DND-41 (cell line): ENCODE data around the gene RBM19.

Source experiments
- EZH2 ChIP-seq: IDR thresholded peaks from 3 replicates; pipeline ENCODE4 v1.6.1; 2012; ENCODE audit warnings: borderline replicate concordance, low read depth, mild to moderate bottlenecking, moderate library complexity, low read length, inconsistent platforms; ENCODE audit not compliant: severe bottlenecking
- TF ChIP-seq, protein P1 (sequence below): IDR thresholded peaks from 2 replicates; pipeline ENCODE4 v1.5.1; 2012; ENCODE audit warnings: borderline replicate concordance, low read length, moderate library complexity, mild to moderate bottlenecking; ENCODE audit not compliant: poor library complexity, severe bottlenecking; ENCODE audit errors: extremely low read depth

DNA sequence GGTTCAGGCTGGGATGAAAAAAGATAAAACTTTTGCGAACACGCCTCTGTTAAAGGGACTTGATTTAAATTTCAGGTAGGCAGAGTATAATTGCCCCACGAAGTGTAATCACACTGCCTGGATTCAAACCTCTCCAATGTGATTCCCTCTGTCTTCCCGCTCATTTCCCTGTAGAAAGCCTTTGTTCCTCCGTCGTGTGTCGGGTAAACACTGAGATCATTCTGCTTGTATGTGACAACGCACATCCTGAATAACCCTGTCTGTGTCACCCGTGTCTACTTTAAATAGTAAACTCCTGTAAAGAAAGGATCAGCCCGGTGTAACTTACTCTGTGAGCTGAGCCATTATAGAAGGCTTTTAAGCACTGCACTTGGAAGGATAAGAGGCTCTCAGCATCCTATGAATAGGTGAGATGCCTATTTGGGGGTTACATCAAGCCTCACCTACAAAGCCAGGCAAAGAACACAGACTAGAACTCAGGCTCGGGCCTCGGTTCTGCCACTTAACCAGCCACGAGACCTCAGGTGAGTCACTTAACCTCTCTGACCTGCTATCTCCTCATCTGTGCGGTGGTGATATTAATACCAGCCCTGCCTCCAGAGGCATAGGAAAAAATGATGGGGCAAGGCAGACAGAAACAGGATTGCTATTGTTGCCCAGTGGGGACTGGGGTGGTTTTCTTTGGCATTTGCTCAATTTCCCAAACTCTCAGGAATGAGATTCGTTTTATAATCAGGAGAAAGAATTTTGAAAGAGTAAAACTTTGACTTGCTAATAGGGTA is 74.2 kb downstream of the RBM19 start:
- no peak for TF ChIP-seq EZH2
- TF ChIP-seq, protein P1, sequence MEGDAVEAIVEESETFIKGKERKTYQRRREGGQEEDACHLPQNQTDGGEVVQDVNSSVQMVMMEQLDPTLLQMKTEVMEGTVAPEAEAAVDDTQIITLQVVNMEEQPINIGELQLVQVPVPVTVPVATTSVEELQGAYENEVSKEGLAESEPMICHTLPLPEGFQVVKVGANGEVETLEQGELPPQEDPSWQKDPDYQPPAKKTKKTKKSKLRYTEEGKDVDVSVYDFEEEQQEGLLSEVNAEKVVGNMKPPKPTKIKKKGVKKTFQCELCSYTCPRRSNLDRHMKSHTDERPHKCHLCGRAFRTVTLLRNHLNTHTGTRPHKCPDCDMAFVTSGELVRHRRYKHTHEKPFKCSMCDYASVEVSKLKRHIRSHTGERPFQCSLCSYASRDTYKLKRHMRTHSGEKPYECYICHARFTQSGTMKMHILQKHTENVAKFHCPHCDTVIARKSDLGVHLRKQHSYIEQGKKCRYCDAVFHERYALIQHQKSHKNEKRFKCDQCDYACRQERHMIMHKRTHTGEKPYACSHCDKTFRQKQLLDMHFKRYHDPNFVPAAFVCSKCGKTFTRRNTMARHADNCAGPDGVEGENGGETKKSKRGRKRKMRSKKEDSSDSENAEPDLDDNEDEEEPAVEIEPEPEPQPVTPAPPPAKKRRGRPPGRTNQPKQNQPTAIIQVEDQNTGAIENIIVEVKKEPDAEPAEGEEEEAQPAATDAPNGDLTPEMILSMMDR: no peak
